Keratinocyte (primary cell): ENCODE data around the gene NLK.

Experiments used
- CTCF ChIP-seq, 3 experiments: IDR thresholded peaks in 1 of 3; conservative IDR thresholded peaks in 1 of 3; optimal IDR thresholded peaks in 1 of 3; 2 replicates in 2 of 3; 3 replicates in 1 of 3; pipeline versions ENCODE3 to v1.5.1; 2011; ENCODE audit warnings: low read length in 3 of 3, mild to moderate bottlenecking in 3 of 3, moderate library complexity in 2 of 3, control low read depth in 1 of 3, inconsistent platforms in 1 of 3; ENCODE audit not compliant: insufficient read depth in 2 of 3; ENCODE audit errors: extremely low read depth in 1 of 3
- EZH2 ChIP-seq: IDR thresholded peaks from one replicate; pipeline ENCODE4 v1.6.1; 2012; ENCODE audit warnings: inconsistent platforms, mild to moderate bottlenecking, low read length, moderate library complexity

GRCh38 chr17:28240688-28241340 is 198.3 kb downstream of the NLK start:
- no peak for TF ChIP-seq CTCF (optimal IDR thresholded peaks at IDR 0.05 in 1 of 3, IDR thresholded peaks at IDR 0.05 in 1 of 3, conservative IDR thresholded peaks at IDR 0.05 in 1 of 3; ENCODE audit: extremely low read depth in 1 of 3, insufficient read depth in 2 of 3, low read length in 3 of 3)
- TF ChIP-seq EZH2 = no peak
